ENCODE data around the gene PGBD5.

- TF ChIP-seq CTCF (IDR thresholded peaks at IDR 0.05): no peak
- no peak for TF ChIP-seq POLR2A (IDR thresholded peaks at IDR 0.05)
These were observed 120.0 kb downstream of the PGBD5 start for GRCh38 chr1:230306169-230306568.
